LNCaP clone FGC (cell line): ENCODE data around the gene LIX1L.

Experiments used
- DNase-seq: peaks from one replicate; pipeline ENCODE4 v3.0.0-alpha.2; 2011; ENCODE audit warnings: low read depth
- H3K4me3 ChIP-seq: 2 replicates; pipeline ENCODE4 v1.5.1; 2011; ENCODE audit warnings: mild to moderate bottlenecking, low read depth, low read length, control low read depth
- TF ChIP-seq, protein P1 (sequence below): IDR thresholded peaks from 2 replicates; pipeline ENCODE4 v1.5.1; 2012; ENCODE audit warnings: mild to moderate bottlenecking; ENCODE audit not compliant: control insufficient read depth, insufficient read depth; ENCODE audit errors: extremely low read depth

LIX1L gene

DNA sequence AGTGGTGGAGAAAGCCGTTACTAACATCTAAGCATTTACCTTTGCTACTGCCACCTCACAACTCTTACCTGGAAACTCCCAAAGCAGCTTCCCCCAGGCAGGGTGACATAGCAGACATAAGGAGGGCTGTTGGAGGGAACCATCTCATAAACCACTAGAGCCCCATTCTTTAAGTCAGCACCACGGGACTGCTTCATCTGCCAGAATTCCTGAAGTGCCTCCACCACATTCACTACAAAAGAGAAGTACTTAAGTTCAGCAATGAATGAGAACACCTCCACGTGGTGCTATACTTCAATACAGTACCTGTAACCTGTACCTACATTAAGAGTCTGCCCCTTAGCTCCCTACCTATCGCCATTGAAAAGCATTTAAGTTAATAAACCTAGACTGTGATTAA lies 10.3 kb downstream of the LIX1L start:
- DNase-seq: no peak
- no peak overlapping the region for H3K4me3 ChIP-seq
- TF ChIP-seq, protein P1, sequence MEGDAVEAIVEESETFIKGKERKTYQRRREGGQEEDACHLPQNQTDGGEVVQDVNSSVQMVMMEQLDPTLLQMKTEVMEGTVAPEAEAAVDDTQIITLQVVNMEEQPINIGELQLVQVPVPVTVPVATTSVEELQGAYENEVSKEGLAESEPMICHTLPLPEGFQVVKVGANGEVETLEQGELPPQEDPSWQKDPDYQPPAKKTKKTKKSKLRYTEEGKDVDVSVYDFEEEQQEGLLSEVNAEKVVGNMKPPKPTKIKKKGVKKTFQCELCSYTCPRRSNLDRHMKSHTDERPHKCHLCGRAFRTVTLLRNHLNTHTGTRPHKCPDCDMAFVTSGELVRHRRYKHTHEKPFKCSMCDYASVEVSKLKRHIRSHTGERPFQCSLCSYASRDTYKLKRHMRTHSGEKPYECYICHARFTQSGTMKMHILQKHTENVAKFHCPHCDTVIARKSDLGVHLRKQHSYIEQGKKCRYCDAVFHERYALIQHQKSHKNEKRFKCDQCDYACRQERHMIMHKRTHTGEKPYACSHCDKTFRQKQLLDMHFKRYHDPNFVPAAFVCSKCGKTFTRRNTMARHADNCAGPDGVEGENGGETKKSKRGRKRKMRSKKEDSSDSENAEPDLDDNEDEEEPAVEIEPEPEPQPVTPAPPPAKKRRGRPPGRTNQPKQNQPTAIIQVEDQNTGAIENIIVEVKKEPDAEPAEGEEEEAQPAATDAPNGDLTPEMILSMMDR: no peak

DNA sequence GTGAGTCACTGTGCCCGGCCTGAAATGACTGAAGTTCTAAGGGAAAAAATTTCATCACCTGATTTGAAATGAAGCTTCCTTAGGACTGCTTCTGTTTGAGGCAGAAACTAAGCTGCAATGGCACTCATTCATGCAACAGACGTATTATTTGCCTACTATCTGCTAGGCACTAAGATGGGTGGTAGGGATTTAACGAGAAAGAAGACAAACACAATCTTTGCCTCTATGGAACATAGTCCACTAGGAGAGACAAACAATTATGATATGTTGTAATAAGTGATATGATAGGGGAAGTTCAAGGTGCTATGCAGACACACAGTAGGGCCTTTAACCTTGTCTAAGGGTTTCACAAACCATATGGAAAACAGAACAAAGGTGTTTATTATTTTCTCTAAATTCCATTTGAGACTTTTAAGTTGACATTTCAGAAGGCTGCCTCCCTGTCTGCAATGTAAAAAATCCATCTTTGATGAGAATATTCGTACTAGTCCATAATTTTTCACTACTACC lies 11.3 kb downstream of the LIX1L start:
- DNase-seq: no peak
- H3K4me3 ChIP-seq: no peak overlapping the region
- TF ChIP-seq, protein P1: no peak

DNA sequence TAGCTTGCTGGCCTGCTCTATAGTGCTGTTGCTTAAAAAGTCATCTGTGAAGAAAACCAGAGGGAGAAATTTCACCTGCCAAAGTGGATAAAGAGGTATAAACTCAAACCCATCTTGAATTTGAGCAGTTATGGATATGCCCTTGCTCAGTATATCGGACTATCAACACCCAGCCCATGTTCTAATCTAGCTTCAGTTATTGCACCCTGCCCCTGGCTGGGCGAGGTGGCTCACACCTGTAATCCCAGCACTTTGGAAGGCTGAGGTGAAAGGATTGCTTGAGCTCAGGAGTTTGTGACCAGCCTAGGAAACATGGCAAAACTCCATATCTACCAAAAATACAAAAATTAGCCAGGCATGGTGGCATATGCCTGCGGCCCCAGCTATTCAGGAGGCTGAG lies 13.3 kb downstream of the LIX1L start:
- DNase-seq: no peak
- H3K4me3 ChIP-seq: no peak overlapping the region
- TF ChIP-seq, protein P1: no peak

DNA sequence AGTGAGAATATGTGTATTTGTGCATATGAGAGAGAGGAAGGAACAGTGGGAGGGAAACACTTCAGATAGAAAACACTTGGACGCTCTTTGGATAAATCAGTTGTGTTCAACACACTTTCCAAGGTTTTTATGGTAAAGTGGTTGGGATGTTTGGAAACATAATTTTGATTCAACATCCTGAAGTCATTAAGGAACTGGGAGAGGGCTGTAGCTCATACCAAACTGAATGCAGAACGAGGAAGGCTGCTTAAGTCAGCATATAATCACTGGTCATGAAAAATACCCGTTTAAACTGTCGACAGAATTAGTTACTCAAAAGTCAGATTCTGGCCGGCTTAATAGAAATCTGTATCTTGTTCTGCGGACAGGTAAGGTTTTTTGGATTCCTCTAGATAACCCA lies 14.9 kb downstream of the LIX1L start:
- no peak overlapping the region for H3K4me3 ChIP-seq
- TF ChIP-seq, protein P1: no peak
- no peak for DNase-seq

DNA sequence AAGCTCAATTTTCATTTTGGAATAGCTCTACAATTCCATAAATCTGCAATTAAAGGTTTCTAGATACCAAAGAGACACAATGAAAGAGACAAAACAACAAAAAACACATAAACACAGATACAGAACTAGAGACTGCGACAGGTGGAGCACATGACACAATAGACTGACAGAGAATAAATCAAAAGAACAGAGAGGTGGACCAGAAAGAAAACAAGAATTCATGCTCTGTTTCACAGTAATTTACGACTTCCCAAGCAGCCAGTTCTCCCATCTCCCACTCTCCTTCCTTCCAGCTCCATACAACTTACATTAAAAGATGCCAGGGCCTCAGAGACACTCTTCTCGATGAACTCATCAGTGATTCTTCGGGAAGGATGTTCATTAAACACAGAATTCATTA lies 15.4 kb downstream of the LIX1L start:
- TF ChIP-seq, protein P1: no peak
- no peak overlapping the region for H3K4me3 ChIP-seq
- DNase-seq: no peak

DNA sequence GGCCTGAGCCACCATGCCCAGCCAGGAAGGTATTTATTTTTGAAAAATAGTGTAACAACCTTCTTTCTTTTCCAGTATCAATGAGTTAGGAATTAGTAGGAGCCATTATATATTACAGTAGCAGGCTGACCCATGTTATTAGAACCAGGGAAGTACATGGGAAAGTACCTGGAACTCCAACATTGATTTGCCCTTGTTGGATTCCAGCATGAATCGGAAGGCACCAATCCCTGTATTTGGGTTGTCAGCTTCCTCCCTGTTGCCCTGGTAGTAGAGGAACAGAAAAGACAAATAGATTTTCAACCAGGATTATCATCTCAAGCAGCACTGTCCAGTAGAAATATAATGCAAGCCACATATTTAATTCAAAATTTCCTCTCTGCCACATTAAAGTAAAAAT lies 20.4 kb downstream of the LIX1L start:
- no peak for DNase-seq
- TF ChIP-seq, protein P1: no peak
- no peak overlapping the region for H3K4me3 ChIP-seq

DNA sequence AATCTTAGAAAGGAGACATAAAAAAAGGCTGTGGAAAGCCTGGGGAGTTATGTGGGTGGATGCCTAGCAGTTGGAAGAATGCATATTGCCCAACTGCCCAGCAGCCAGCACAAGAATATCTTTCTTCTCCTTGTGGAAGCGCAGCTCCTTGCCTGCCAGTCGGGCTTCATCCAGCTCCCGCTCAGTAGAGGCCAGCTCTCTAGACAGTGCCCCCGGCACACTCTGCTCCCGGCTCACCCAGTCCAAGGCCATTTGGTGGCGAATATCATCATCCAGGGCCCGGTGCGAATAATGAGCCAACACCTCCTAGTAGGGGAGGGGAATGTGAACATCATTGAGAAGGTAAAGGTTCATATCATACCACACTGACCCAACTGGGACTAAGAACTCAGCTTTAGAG lies 21.6 kb downstream of the LIX1L start:
- DNase-seq: no peak
- no peak overlapping the region for H3K4me3 ChIP-seq
- TF ChIP-seq, protein P1: no peak
